HUES64 (cell line): ENCODE data around the gene FANCD2.
A peak's percentile ranks its signal among the peaks of the same experiment; 100 is the strongest.
"Not testable (repeated sequence)": the region's sequence is repeated elsewhere in the genome, so short reads cannot be mapped to it uniquely, and the experiment has no call there.

Source experiments
- H3K27ac ChIP-seq: 2 replicates; pipeline ENCODE4 v1.7.0; 2013; ENCODE audit warnings: low read depth, low read length, inconsistent platforms
- H3K27me3 ChIP-seq: 2 replicates; pipeline ENCODE4 v1.6.1; 2013; ENCODE audit warnings: mild to moderate bottlenecking, low read length; ENCODE audit not compliant: insufficient read depth
- H3K36me3 ChIP-seq: 2 replicates; pipeline ENCODE4 v1.6.1; 2013; ENCODE audit warnings: mild to moderate bottlenecking, low read length; ENCODE audit not compliant: insufficient read depth
- H3K4me1 ChIP-seq: 2 replicates; pipeline ENCODE4 v1.6.1; 2013; ENCODE audit warnings: mild to moderate bottlenecking, low read length, moderate library complexity; ENCODE audit not compliant: insufficient read depth
- H3K4me3 ChIP-seq: 2 replicates; pipeline ENCODE4 v1.5.1; 2013; ENCODE audit warnings: mild to moderate bottlenecking, low read length, moderate library complexity
- H3K9ac ChIP-seq: 2 replicates; pipeline ENCODE4 v1.6.1; 2013; ENCODE audit warnings: mild to moderate bottlenecking, low read depth, low read length
- H3K9me3 ChIP-seq: 2 replicates; pipeline ENCODE4 v1.6.1; 2013; ENCODE audit warnings: low read depth, low read length; ENCODE audit not compliant: insufficient read depth
- WGBS: fragments of 150-250, 120-280 bp; methylation state at CpG from one replicate; pipeline ENCODE4 v1.1.7; 2013; ENCODE audit warnings: missing lambda C conversion rate; 5-methylcytosine and 5-hydroxymethylcytosine counted together

The FANCD2 gene

GRCh38 chr3:10115326-10116137 lies 89.3 kb downstream of the FANCD2 start, which contains the start of gene BRK1:
TSS of gene BRK1 (plus strand) at chr3:10115675. CDS start at chr3:10115702, 27 bp downstream.
- Histone ChIP-seq H3K27ac (peak within 1 kb of the TSS; percentile 60), H3K36me3 (peaks cover 14% of the 10 kb centered on the region), H3K9ac (peak within 1 kb of the TSS; percentile 85), H3K9me3 (no peaks in the 10 kb centered on the region), H3K27me3 (no peaks in the 10 kb centered on the region), H3K4me3 (peak within 1 kb of the TSS; percentile 91), H3K4me1 (peaks cover 6% of the 10 kb centered on the region)
- 2% methylated on average over 53 of the region's 54 CpGs for WGBS

DNA sequence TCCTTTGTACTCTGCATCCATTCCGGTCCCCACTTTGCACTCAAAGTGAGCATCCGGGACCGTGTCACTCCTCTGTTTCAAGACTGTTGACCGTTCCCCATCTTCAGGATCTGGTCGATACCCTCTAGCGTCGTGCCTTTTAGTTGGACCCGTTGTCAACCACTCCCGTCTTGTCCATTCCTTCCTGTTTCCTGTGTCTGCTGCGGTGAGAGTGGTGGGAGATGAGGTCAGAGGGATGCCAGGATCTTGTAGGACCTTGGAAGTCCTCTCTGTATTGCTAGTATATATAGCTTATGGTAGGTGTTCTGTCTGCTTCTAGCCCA lies 89.9 kb downstream of the FANCD2 start:
- under 1% methylated on average over 10 of the region's 10 CpGs for WGBS
- no peak overlapping the region for H3K27ac ChIP-seq

DNA sequence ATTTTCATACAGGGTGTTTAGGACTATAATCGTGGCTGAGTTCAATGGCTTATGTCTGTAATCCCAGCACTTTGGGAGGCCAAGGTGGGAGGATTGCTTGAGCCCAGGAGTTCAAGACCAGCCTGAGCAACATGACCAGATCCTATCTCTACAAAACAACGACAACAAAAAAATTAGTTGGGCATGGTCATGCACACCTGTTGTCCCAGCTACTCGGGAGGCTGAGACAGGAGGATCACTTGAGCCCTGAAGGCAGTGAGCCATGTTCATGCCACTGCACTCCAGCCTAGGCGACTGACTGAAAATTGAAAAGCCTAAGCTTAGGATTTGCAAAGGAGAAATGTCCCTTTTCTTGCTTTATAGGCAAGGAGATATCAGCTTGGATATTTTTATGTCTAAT lies 90.7 kb downstream of the FANCD2 start:
- Histone ChIP-seq H3K4me3 (peak overlapping the region; percentile 91; the same call in 1 of the 2 replicates), H3K27ac (no peak overlapping the region), H3K36me3 (peaks cover 23% of the 10 kb centered on the region), H3K9me3 (no peaks in the 10 kb centered on the region), H3K9ac (no peak overlapping the region), H3K4me1 (peaks cover 6% of the 10 kb centered on the region), H3K27me3 (no peaks in the 10 kb centered on the region)
- 95% methylated on average over 4 of the region's 4 CpGs for WGBS

More for the DNA sequence above, 89.9 kb downstream of the FANCD2 start:
- Histone ChIP-seq H3K36me3 (peaks cover 19% of the 10 kb centered on the region), H3K4me1 (peaks cover 6% of the 10 kb centered on the region), H3K27me3 (no peaks in the 10 kb centered on the region), H3K9ac (peak overlapping the region; percentile 85), H3K4me3 (peak overlapping the region; percentile 91), H3K9me3 (no peaks in the 10 kb centered on the region)

- Histone ChIP-seq H3K9me3 (no peaks in the 10 kb centered on the region), H3K4me1 (peaks cover 6% of the 10 kb centered on the region), H3K27ac (no peak overlapping the region), H3K4me3 (no peak overlapping the region), H3K9ac (no peak overlapping the region), H3K27me3 (no peaks in the 10 kb centered on the region), H3K36me3 (peaks cover 25% of the 10 kb centered on the region)
- 90% methylated on average over 3 of the region's 4 CpGs for WGBS
Observed at GRCh38 chr3:10119376-10119775, 93.1 kb downstream of the FANCD2 start.

GRCh38 chr3:10121064-10121463 lies 94.8 kb downstream of the FANCD2 start:
- Histone ChIP-seq H3K4me1 (peaks cover 6% of the 10 kb centered on the region), H3K9ac (no peak overlapping the region), H3K27ac (no peak overlapping the region), H3K9me3 (no peaks in the 10 kb centered on the region), H3K27me3 (no peaks in the 10 kb centered on the region), H3K36me3 (peaks cover 38% of the 10 kb centered on the region), H3K4me3 (no peak overlapping the region)
- 96% methylated on average over 2 of the region's 2 CpGs for WGBS

GRCh38 chr3:10122724-10123123 lies 96.5 kb downstream of the FANCD2 start:
- Histone ChIP-seq H3K27ac (no peak overlapping the region), H3K9ac (no peak overlapping the region), H3K4me1 (no peaks in the 10 kb centered on the region), H3K9me3 (no peaks in the 10 kb centered on the region), H3K4me3 (no peak overlapping the region), H3K27me3 (no peaks in the 10 kb centered on the region), H3K36me3 (peaks cover 52% of the 10 kb centered on the region)
- 98% methylated on average over 4 of the region's 4 CpGs for whole genome bisulfite sequencing

GRCh38 chr3:10135872-10136271 lies 109.6 kb downstream of the FANCD2 start:
- H3K4me1 ChIP-seq, H3K9me3 ChIP-seq, H3K27me3 ChIP-seq, H3K9ac ChIP-seq, H3K27ac ChIP-seq, H3K36me3 ChIP-seq, H3K4me3 ChIP-seq: not testable (repeated sequence)
- WGBS = 93% methylated on average over 8 of the region's 9 CpGs

- Histone ChIP-seq H3K36me3 (no peaks in the 10 kb centered on the region), H3K27me3 (no peaks in the 10 kb centered on the region)
- 92% methylated on average over 25 of the region's 25 CpGs for WGBS
Observed at GRCh38 chr3:10136426-10137005, 110.3 kb downstream of the FANCD2 start.

DNA sequence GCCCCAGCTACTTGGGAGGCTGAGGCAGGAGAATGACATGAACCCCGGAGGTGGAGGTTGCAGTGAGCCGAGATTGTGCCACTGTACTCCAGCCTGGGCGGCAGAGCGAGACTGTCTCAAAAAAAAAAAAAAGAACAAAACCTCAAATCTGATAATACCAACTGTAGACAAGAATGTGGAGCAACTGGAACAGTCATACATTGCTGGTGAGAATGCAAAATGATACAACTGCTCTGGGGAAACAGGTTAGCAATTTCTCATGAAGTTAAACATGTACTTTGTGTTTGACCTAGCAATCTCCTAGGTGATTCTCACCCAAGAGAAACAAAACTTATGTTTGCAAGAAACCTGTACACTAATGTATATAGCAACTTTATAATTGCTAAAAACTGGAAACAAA lies 110.9 kb downstream of the FANCD2 start:
- H3K27me3 ChIP-seq = no peaks in the 10 kb centered on the region
- no peaks in the 10 kb centered on the region for H3K9me3 ChIP-seq
- H3K9ac ChIP-seq = no peak overlapping the region
- H3K27ac ChIP-seq = no peak overlapping the region
- no peaks in the 10 kb centered on the region for H3K4me1 ChIP-seq
- no peaks in the 10 kb centered on the region for H3K36me3 ChIP-seq
- H3K4me3 ChIP-seq = no peak overlapping the region
- 98% methylated on average over 4 of the region's 4 CpGs for WGBS

More at GRCh38 chr3:10136426-10137005, 110.3 kb downstream of the FANCD2 start:
- Histone ChIP-seq H3K9ac (no peak overlapping the region), H3K4me3 (no peak overlapping the region), H3K4me1 (no peaks in the 10 kb centered on the region), H3K9me3 (no peaks in the 10 kb centered on the region), H3K27ac (no peak overlapping the region)

DNA sequence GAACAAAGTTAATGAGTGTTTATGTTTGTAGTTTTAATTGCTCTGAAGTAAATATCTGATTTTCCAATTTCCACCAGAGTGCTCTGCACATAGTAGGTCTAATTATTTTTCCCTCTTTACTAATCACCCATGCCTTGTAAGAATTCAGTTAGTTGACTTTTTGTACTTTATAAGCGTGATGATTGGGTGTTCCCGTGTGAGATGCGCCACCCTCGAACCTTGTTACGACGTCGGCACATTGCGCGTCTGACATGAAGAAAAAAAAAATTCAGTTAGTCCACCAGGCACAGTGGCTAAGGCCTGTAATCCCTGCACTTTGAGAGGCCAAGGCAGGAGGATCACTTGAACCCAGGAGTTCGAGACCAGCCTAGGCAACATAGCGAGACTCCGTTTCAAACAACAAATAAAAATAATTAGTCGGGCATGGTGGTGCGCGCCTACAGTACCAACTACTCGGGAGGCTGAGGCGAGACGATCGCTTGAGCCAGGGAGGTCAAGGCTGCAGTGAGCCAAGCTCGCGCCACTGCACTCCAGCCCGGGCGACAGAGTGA lies 114.8 kb downstream of the FANCD2 start:
- no peaks in the 10 kb centered on the region for H3K4me1 ChIP-seq
- peak overlapping the region; percentile 97 for H3K4me3 ChIP-seq
- H3K9ac ChIP-seq = 0 out of 2 replicates have a peak overlapping the region, but pooled peaks have one; percentile 94
- peaks cover 18% of the 10 kb centered on the region for H3K36me3 ChIP-seq
- no peaks in the 10 kb centered on the region for H3K27me3 ChIP-seq
- no peaks in the 10 kb centered on the region for H3K9me3 ChIP-seq
- no peak overlapping the region for H3K27ac ChIP-seq
- WGBS = 94% methylated on average over 21 of the region's 23 CpGs
